HEK293 (cell line): ENCODE results near the gene TCAF1.
A peak's percentile ranks its signal among the peaks of the same experiment; 100 is the strongest.

Source experiments
- CTCF ChIA-PET: fragments of 350-600 bp; formaldehyde crosslinking; extraction: SDS; loops from one replicate; lab custom pipeline; 2021; ENCODE audit warnings: antibody characterized with exemption; lab: Yijun Ruan, JAX
- POLR2A ChIA-PET: fragments of 300-600 bp; formaldehyde crosslinking; extraction: SDS; loops from one replicate; lab custom pipeline; 2020; ENCODE audit warnings: antibody characterized with exemption, inconsistent platforms; lab: Yijun Ruan, JAX
- H3K27ac ChIP-seq: fragments of 200-500 bp; sonication (Bioruptor generic); 2 replicates; pipeline ENCODE4 v1.5.1; 2014; ENCODE audit warnings: low read depth, low read length, control low read depth, inconsistent platforms; ENCODE audit errors: extremely low read depth
- H3K36me3 ChIP-seq, 2 experiments: fragments of 200-500 bp in 1 of 2; sonication (Bioruptor generic) in 1 of 2; 1 replicate in 1 of 2; 2 replicates in 1 of 2; pipeline ENCODE4 v1.5.1; 2014 to 2017; ENCODE audit warnings: inconsistent platforms in 2 of 2, low read length in 2 of 2; ENCODE audit not compliant: control insufficient read depth in 2 of 2, insufficient read depth in 1 of 2
- H3K4me1 ChIP-seq: fragments of 200-500 bp; sonication (Bioruptor generic); 2 replicates; pipeline ENCODE4 v1.5.1; 2014; ENCODE audit warnings: mild to moderate bottlenecking, low read length, inconsistent platforms; ENCODE audit not compliant: control insufficient read depth, insufficient read depth
- H3K4me3 ChIP-seq: 2 replicates; pipeline ENCODE4 v1.5.1; 2011; ENCODE audit warnings: low read depth, mild to moderate bottlenecking, control low read depth, low read length, moderate library complexity
- H3K9me3 ChIP-seq: fragments of 200-500 bp; sonication (Bioruptor generic); 2 replicates; pipeline ENCODE4 v1.5.1; 2014; ENCODE audit warnings: low read depth, low read length, inconsistent platforms; ENCODE audit not compliant: control insufficient read depth, insufficient read depth
- EGR2 ChIP-seq: fragments of 450-650 bp; formaldehyde crosslinking; IDR thresholded peaks from 2 replicates; pipeline ENCODE4 v1.5.1; 2016; ENCODE audit warnings: low read depth, missing biosample characterization, missing genetic modification characterization
- MZF1 ChIP-seq: fragments of 450-650 bp; formaldehyde crosslinking; IDR thresholded peaks from 2 replicates; pipeline ENCODE4 v1.5.1; 2017; ENCODE audit warnings: missing biosample characterization, missing genetic modification characterization, borderline replicate concordance
- YY2 ChIP-seq: fragments of 450-650 bp; formaldehyde crosslinking; IDR thresholded peaks from 2 replicates; pipeline ENCODE4 v1.5.1; 2016; ENCODE audit warnings: missing biosample characterization, missing genetic modification characterization
- ZFHX2 ChIP-seq: fragments of 450-650 bp; formaldehyde crosslinking; conservative IDR thresholded peaks from 2 replicates; pipeline ENCODE4 v1.5.1; 2016; ENCODE audit warnings: missing biosample characterization, missing genetic modification characterization
- ZNF146 ChIP-seq: fragments of 450-650 bp; formaldehyde crosslinking; IDR thresholded peaks from 2 replicates; pipeline ENCODE4 v1.5.1; 2016; ENCODE audit warnings: missing biosample characterization, missing genetic modification characterization
- ZNF274 ChIP-seq, 2 experiments: fragments of 200-500 bp in 1 of 2; fragments of 450-650 bp in 1 of 2; sonication (Bioruptor generic) in 1 of 2; formaldehyde crosslinking in 1 of 2; IDR thresholded peaks; 2 replicates each; pipeline versions ENCODE4 v1.5.1 to v1.6.1; 2014 to 2016; ENCODE audit warnings: borderline replicate concordance in 1 of 2, inconsistent platforms in 1 of 2, low read length in 1 of 2, missing biosample characterization in 1 of 2, missing genetic modification characterization in 1 of 2
- ZNF302 ChIP-seq: fragments of 450-650 bp; formaldehyde crosslinking; IDR thresholded peaks from 2 replicates; pipeline ENCODE4 v1.5.1; 2016; ENCODE audit warnings: missing biosample characterization, missing genetic modification characterization, low read depth
- ZNF335 ChIP-seq: fragments of 450-650 bp; formaldehyde crosslinking; conservative IDR thresholded peaks from 2 replicates; pipeline ENCODE4 v1.5.1; 2016; ENCODE audit warnings: missing biosample characterization, missing genetic modification characterization
- ZNF350 ChIP-seq: fragments of 450-650 bp; formaldehyde crosslinking; IDR thresholded peaks from 2 replicates; pipeline ENCODE4 v1.5.0; 2017; ENCODE audit warnings: missing biosample characterization, mild to moderate bottlenecking, missing genetic modification characterization
- ZNF354C ChIP-seq: fragments of 450-650 bp; formaldehyde crosslinking; IDR thresholded peaks from 2 replicates; pipeline ENCODE4 v1.5.1; 2016; ENCODE audit warnings: missing biosample characterization, missing genetic modification characterization, low read depth, borderline replicate concordance
- ZNF391 ChIP-seq: fragments of 450-650 bp; formaldehyde crosslinking; IDR thresholded peaks from 2 replicates; pipeline ENCODE4 v1.5.1; 2016; ENCODE audit warnings: low read depth, missing biosample characterization, missing genetic modification characterization, borderline replicate concordance
- ZNF501 ChIP-seq: fragments of 450-650 bp; formaldehyde crosslinking; IDR thresholded peaks from 2 replicates; pipeline ENCODE4 v1.5.1; 2016; ENCODE audit warnings: missing biosample characterization, missing genetic modification characterization
- ZNF548 ChIP-seq: fragments of 450-650 bp; formaldehyde crosslinking; IDR thresholded peaks from 2 replicates; pipeline ENCODE4 v1.5.1; 2016; ENCODE audit warnings: missing biosample characterization, missing genetic modification characterization
- ZNF549 ChIP-seq: fragments of 450-650 bp; IDR thresholded peaks from 2 replicates; pipeline ENCODE4 v1.5.1; 2018; ENCODE audit warnings: missing biosample characterization, missing genetic modification characterization, mild to moderate bottlenecking, inconsistent platforms, moderate library complexity
- ZNF626 ChIP-seq: fragments of 450-650 bp; sonication (Bioruptor Pico); formaldehyde crosslinking; IDR thresholded peaks from 2 replicates; pipeline ENCODE4 v1.5.1; 2018; ENCODE audit warnings: missing biosample characterization, missing genetic modification characterization, inconsistent platforms
- ZNF654 ChIP-seq: fragments of 450-650 bp; formaldehyde crosslinking; IDR thresholded peaks from 2 replicates; pipeline ENCODE4 v1.5.1; 2016; ENCODE audit warnings: low read depth, missing biosample characterization, missing genetic modification characterization
- ZNF677 ChIP-seq: fragments of 450-650 bp; IDR thresholded peaks from 2 replicates; pipeline ENCODE4 v1.5.0; 2018; ENCODE audit warnings: missing biosample characterization, mild to moderate bottlenecking, missing genetic modification characterization, moderate library complexity
- ZNF768 ChIP-seq: fragments of 450-650 bp; formaldehyde crosslinking; IDR thresholded peaks from 2 replicates; pipeline ENCODE4 v1.5.1; 2018; ENCODE audit warnings: missing biosample characterization, mild to moderate bottlenecking, missing genetic modification characterization
- TF ChIP-seq, protein P1 (sequence below): fragments of 450-650 bp; formaldehyde crosslinking; IDR thresholded peaks from 2 replicates; pipeline ENCODE4 v1.5.1; 2016; ENCODE audit warnings: missing biosample characterization, missing genetic modification characterization
- TF ChIP-seq, protein P2 (sequence below): fragments of 450-650 bp; formaldehyde crosslinking; IDR thresholded peaks from 2 replicates; pipeline ENCODE4 v1.5.1; 2017; ENCODE audit warnings: missing biosample characterization, mild to moderate bottlenecking, missing genetic modification characterization, moderate library complexity
- TF ChIP-seq, protein P3 (sequence below): fragments of 450-650 bp; formaldehyde crosslinking; IDR thresholded peaks from 2 replicates; pipeline ENCODE4 v1.5.1; 2016; ENCODE audit warnings: missing biosample characterization, missing genetic modification characterization
- TF ChIP-seq, protein P4 (sequence below): fragments of 450-650 bp; IDR thresholded peaks from 2 replicates; pipeline ENCODE4 v1.5.1; 2018; ENCODE audit warnings: missing biosample characterization, mild to moderate bottlenecking, missing genetic modification characterization
- TF ChIP-seq, protein P5 (sequence below): fragments of 450-650 bp; formaldehyde crosslinking; IDR thresholded peaks from 2 replicates; pipeline ENCODE4 v1.5.1; 2016; ENCODE audit warnings: missing biosample characterization, missing genetic modification characterization

The TCAF1 gene

DNA sequence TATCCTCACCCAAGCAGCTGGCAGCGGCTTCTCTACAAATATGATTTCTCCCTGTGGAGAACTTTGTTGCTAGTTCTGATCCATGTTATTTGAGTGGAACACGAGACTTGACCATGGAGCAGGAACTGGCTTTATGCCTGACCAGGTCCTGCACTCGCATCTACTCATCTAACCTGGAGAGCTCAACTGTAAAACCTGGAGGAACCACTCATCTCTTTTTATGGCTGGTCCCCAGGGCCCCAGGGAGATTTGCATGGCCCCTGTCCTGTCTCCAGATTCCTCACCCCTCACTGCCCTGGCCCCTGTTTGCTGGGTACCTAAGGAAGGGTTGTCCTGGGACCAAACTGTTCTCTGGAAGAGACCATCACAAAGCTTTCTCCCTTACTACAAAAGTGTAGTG, 16.0 kb downstream of the TCAF1 start (continued):
- TF ChIP-seq ZNF354C (tag by site-specific recombination) (no peak), ZNF391 (no peak)
- TF ChIP-seq, protein P1, sequence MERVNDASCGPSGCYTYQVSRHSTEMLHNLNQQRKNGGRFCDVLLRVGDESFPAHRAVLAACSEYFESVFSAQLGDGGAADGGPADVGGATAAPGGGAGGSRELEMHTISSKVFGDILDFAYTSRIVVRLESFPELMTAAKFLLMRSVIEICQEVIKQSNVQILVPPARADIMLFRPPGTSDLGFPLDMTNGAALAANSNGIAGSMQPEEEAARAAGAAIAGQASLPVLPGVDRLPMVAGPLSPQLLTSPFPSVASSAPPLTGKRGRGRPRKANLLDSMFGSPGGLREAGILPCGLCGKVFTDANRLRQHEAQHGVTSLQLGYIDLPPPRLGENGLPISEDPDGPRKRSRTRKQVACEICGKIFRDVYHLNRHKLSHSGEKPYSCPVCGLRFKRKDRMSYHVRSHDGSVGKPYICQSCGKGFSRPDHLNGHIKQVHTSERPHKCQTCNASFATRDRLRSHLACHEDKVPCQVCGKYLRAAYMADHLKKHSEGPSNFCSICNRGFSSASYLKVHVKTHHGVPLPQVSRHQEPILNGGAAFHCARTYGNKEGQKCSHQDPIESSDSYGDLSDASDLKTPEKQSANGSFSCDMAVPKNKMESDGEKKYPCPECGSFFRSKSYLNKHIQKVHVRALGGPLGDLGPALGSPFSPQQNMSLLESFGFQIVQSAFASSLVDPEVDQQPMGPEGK (tag by site-specific recombination) = no peak
- TF ChIP-seq, protein P2, sequence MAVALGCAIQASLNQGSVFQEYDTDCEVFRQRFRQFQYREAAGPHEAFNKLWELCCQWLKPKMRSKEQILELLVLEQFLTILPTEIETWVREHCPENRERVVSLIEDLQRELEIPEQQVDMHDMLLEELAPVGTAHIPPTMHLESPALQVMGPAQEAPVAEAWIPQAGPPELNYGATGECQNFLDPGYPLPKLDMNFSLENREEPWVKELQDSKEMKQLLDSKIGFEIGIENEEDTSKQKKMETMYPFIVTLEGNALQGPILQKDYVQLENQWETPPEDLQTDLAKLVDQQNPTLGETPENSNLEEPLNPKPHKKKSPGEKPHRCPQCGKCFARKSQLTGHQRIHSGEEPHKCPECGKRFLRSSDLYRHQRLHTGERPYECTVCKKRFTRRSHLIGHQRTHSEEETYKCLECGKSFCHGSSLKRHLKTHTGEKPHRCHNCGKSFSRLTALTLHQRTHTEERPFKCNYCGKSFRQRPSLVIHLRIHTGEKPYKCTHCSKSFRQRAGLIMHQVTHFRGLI = no peak

DNA sequence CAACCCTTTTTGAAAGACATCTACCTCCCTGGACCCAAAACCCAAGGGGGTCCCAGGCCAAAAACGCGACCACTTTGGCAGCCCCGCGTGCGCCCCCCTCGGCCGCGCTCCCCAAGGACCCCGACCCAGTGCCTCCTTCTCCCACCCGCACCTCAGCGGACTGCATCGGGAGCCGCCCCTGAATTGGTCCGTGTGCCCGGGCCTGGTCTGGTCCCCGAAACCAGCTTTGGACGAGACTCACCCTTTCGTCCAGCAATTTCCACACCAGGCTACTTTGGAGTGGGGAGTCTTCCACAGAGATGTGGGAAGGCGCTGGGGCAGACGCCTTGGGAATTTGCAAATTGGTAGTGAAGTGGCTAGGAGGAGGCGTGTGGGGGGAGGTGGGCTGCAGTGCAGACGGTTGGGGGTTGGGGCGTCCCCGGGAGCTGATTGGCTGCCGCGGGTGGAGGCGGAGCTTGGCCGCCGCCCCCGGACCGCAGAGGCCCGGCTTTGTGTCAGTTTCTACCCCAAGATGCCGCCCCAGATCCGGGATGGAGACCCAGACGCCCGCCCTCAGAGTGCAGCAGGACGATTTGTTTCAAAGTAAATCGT, 16.9 kb downstream of the TCAF1 start:
- TF ChIP-seq, protein P3, sequence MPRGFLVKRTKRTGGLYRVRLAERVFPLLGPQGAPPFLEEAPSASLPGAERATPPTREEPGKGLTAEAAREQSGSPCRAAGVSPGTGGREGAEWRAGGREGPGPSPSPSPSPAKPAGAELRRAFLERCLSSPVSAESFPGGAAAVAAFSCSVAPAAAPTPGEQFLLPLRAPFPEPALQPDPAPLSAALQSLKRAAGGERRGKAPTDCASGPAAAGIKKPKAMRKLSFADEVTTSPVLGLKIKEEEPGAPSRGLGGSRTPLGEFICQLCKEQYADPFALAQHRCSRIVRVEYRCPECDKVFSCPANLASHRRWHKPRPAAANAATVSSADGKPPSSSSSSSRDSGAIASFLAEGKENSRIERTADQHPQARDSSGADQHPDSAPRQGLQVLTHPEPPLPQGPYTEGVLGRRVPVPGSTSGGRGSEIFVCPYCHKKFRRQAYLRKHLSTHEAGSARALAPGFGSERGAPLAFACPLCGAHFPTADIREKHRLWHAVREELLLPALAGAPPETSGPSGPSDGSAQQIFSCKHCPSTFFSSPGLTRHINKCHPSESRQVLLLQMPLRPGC (tag by site-specific recombination) = no peak
- TF ChIP-seq, protein P4, sequence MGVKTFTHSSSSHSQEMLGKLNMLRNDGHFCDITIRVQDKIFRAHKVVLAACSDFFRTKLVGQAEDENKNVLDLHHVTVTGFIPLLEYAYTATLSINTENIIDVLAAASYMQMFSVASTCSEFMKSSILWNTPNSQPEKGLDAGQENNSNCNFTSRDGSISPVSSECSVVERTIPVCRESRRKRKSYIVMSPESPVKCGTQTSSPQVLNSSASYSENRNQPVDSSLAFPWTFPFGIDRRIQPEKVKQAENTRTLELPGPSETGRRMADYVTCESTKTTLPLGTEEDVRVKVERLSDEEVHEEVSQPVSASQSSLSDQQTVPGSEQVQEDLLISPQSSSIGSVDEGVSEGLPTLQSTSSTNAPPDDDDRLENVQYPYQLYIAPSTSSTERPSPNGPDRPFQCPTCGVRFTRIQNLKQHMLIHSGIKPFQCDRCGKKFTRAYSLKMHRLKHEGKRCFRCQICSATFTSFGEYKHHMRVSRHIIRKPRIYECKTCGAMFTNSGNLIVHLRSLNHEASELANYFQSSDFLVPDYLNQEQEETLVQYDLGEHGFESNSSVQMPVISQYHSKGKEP (tag by site-specific recombination) = no peak
- peak; percentile 60 for TF ChIP-seq ZFHX2 (tag by site-specific recombination)
- TF ChIP-seq ZNF548 (tag by site-specific recombination) = no peak
- no peak for TF ChIP-seq ZNF677
- no peak for TF ChIP-seq YY2 (tag by site-specific recombination)
- TF ChIP-seq ZNF501 (tag by site-specific recombination) = no peak
- TF ChIP-seq ZNF768 = no peak
- TF ChIP-seq ZNF335 (tag by site-specific recombination) = peak; percentile 73
- peak; percentile 60; the same call in 1 of the 2 replicates for TF ChIP-seq EGR2 (tag by site-specific recombination)
- TF ChIP-seq ZNF549 = no peak
- TF ChIP-seq ZNF146 (tag by site-specific recombination) = no peak
- TF ChIP-seq, protein P5, sequence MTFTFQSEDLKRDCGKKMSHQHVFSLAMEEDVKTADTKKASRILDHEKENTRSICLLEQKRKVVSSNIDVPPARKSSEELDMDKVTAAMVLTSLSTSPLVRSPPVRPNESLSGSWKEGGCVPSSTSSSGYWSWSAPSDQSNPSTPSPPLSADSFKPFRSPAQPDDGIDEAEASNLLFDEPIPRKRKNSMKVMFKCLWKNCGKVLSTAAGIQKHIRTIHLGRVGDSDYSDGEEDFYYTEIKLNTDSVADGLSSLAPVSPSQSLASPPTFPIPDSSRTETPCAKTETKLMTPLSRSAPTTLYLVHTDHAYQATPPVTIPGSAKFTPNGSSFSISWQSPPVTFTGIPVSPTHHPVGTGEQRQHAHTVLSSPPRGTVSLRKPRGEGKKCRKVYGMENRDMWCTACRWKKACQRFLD (tag by site-specific recombination) = no peak
- no peak for TF ChIP-seq MZF1 (tag by site-specific recombination)
- TF ChIP-seq ZNF626 (tag by site-specific recombination) = no peak
- no peak for TF ChIP-seq ZNF302 (tag by site-specific recombination)
- TF ChIP-seq ZNF274 (IDR thresholded peaks at IDR 0.05; ENCODE audit: low read length) = no peak
- no peak for TF ChIP-seq ZNF274 (tag by site-specific recombination; IDR thresholded peaks at IDR 0.05; ENCODE audit: borderline replicate concordance)
- TF ChIP-seq ZNF654 = no peak
- no peak for TF ChIP-seq ZNF350 (tag by site-specific recombination)
- POLR2A ChIA-PET = interaction anchor here (1.4 kb wide), 1 partner anchor 17 kb away, joined by 4 read pairs; the partner anchor contains the start of gene TCAF1
- CTCF ChIA-PET = interaction anchor here (1.2 kb wide), 1 partner anchor 15 kb away, joined by 3 read pairs; no protein-coding TSS in a partner anchor
- Histone ChIP-seq H3K9me3 (no peaks in the 10 kb centered on the region), H3K4me1 (no peaks in the 10 kb centered on the region), H3K36me3 (peaks cover 0 to 16% of the 10 kb centered on the region in 2 experiments; a peak in 1 of 3 replicates), H3K27ac (no peak overlapping the region), H3K4me3 (peak overlapping the region; percentile 43)
